K562 (cell line): ENCODE measurements around the gene KHDRBS2. TPM values are rescaled to one million over a fixed set of nuclear protein-coding genes. Genes with fewer than 3 reads are reported as not detected.

Experiments used
- ATAC-seq: fragments of 200-7000 bp; cut with Tn5 transposase; 3 replicates; pipeline ENCODE4 v1.9.1; 2020; ENCODE audit warnings: moderate library complexity
- BruUV-seq: library from RNA; stranded (reverse); fragments of 400-500 nt; replicated peaks from 2 replicates; lab custom pipeline; 2021; lab: Mats Ljungman, UMichigan
- CTCF ChIA-PET: fragments of 300-600 bp; formaldehyde crosslinking; extraction: SDS; loops from one replicate; lab custom pipeline; 2021; ENCODE audit warnings: low intra/inter-chr PET ratio; lab: Yijun Ruan, JAX
- POLR2A ChIA-PET: fragments of 300-600, 350-650 bp; sonication (Branson Sonifier 250); formaldehyde crosslinking; extraction: SDS; loops from one replicate; lab custom pipeline; 2021; ENCODE audit warnings: antibody characterized with exemption, inconsistent platforms; lab: Yijun Ruan, JAX
- DNase-seq, 4 experiments: peaks; one replicate each; pipeline versions ENCODE4 v3.0.0 to v3.0.0-alpha.2; 2011 to 2018; ENCODE audit warnings: low spot score in 3 of 4, mixed read lengths in 3 of 4; ENCODE audit errors: extremely low read depth in 1 of 4
- FAIRE-seq: peaks from 2 replicates; lab custom pipeline; 2011; peaks lifted over from hg19 to GRCh38; lab: Jason Lieb, UNC
- H2AFZ ChIP-seq: 2 replicates; pipeline ENCODE4 v1.6.0; 2011; ENCODE audit warnings: low read depth, low read length, control low read depth, inconsistent platforms
- H3K27ac ChIP-seq: fragments of 200-600 bp; 3 replicates; pipeline ENCODE4 v1.8.0; 2011; ENCODE audit warnings: low read depth, mild to moderate bottlenecking, control low read depth, inconsistent platforms, low read length, moderate library complexity, mixed read lengths; ENCODE audit errors: extremely low read depth
- H3K27me3 ChIP-seq, 2 experiments: fragments of 300-600 bp in 1 of 2; 2 replicates in 1 of 2; 3 replicates in 1 of 2; pipeline versions ENCODE4 v1.6.0 to v1.8.0; 2011; ENCODE audit warnings: inconsistent platforms in 2 of 2, low read length in 2 of 2, mild to moderate bottlenecking in 1 of 2, mixed read lengths in 1 of 2, moderate library complexity in 1 of 2; ENCODE audit not compliant: control insufficient read depth in 2 of 2, insufficient read depth in 2 of 2
- H3K36me3 ChIP-seq: fragments of 300-600 bp; 3 replicates; pipeline ENCODE4 v1.8.0; 2011; ENCODE audit warnings: mild to moderate bottlenecking, low read length, inconsistent platforms; ENCODE audit not compliant: control insufficient read depth, insufficient read depth
- H3K4me1 ChIP-seq, 2 experiments: fragments of 200-600 bp in 1 of 2; replicated peaks in 1 of 2; 2 replicates in 1 of 2; 3 replicates in 1 of 2; pipeline versions ENCODE4 v1.5.1 to v1.8.0; 2011; ENCODE audit warnings: inconsistent platforms in 2 of 2, low read length in 2 of 2, mild to moderate bottlenecking in 1 of 2, mixed read lengths in 1 of 2, moderate library complexity in 1 of 2; ENCODE audit not compliant: control insufficient read depth in 2 of 2, insufficient read depth in 2 of 2
- H3K4me2 ChIP-seq: 2 replicates; pipeline ENCODE4 v1.6.1; 2011; ENCODE audit warnings: low read length, control low read depth, inconsistent platforms, mixed read lengths; ENCODE audit not compliant: insufficient read depth
- H3K4me3 ChIP-seq: fragments of 200-600 bp; sonication (generic), shearing (Covaris generic); 2 replicates; pipeline ENCODE4 v1.5.1; 2016; ENCODE audit warnings: control low read depth, inconsistent platforms
- H3K79me2 ChIP-seq: fragments of 200-600 bp; 3 replicates; pipeline ENCODE4 v1.8.0; 2011; ENCODE audit warnings: low read length, inconsistent platforms; ENCODE audit not compliant: control insufficient read depth, insufficient read depth
- H3K9ac ChIP-seq, 2 experiments: 2 replicates each; pipeline versions ENCODE4 v1.6.0 to v1.6.1; 2011; ENCODE audit warnings: low read depth in 2 of 2, low read length in 2 of 2, control low read depth in 1 of 2, inconsistent platforms in 1 of 2, mild to moderate bottlenecking in 1 of 2, mixed read lengths in 1 of 2; ENCODE audit not compliant: insufficient read depth in 1 of 2
- H3K9me1 ChIP-seq: one replicate; pipeline ENCODE4 v1.6.0; 2011; ENCODE audit warnings: inconsistent platforms, mild to moderate bottlenecking, low read length, moderate library complexity; ENCODE audit not compliant: control insufficient read depth, insufficient read depth
- H3K9me3 ChIP-seq: replicated peaks from 2 replicates; pipeline ENCODE4 v1.5.1; 2011; ENCODE audit warnings: low read depth, low read length, inconsistent platforms; ENCODE audit not compliant: control insufficient read depth, insufficient read depth
- H4K20me1 ChIP-seq: replicated peaks from 2 replicates; pipeline ENCODE4 v1.6.1; 2011; ENCODE audit warnings: low read length, inconsistent platforms, mixed read lengths; ENCODE audit not compliant: control insufficient read depth, insufficient read depth
- DIDO1 ChIP-seq: fragments of 450-650 bp; IDR thresholded peaks from 2 replicates; pipeline ENCODE4 v1.6.1; 2016; ENCODE audit warnings: low read depth, missing biosample characterization, missing genetic modification characterization
- ETV6 ChIP-seq, 3 experiments: fragments of 150-350 bp in 1 of 3; sonication (generic) in 1 of 3; formaldehyde crosslinking in 1 of 3; IDR thresholded peaks; 2 replicates each; pipeline versions ENCODE4 v1.6.1 to v1.8.0; 2014 to 2022; ENCODE audit warnings: borderline replicate concordance in 2 of 3, low read depth in 2 of 3, antibody characterized with exemption in 1 of 3, low read length in 1 of 3, mild to moderate bottlenecking in 1 of 3, missing genetic modification reagents in 1 of 3
- MIER1 ChIP-seq: fragments of 450-650 bp; IDR thresholded peaks from 2 replicates; pipeline ENCODE4 v1.6.1; 2016; ENCODE audit warnings: antibody characterized with exemption, mild to moderate bottlenecking, low read depth
- MTA2 ChIP-seq: fragments of 450-650 bp; IDR thresholded peaks from 2 replicates; pipeline ENCODE4 v1.6.1; 2016; ENCODE audit warnings: low read depth
- PURB ChIP-seq: sonication (generic); formaldehyde crosslinking; IDR thresholded peaks from 2 replicates; pipeline ENCODE4 v1.9.0; 2021; ENCODE audit warnings: low read depth, mild to moderate bottlenecking, missing genetic modification reagents
- RBM34 ChIP-seq: fragments of 200-400 bp; formaldehyde crosslinking; IDR thresholded peaks from 2 replicates; pipeline ENCODE4 v1.6.1; 2018; ENCODE audit warnings: low read length, borderline replicate concordance; ENCODE audit not compliant: insufficient read depth
- ZBED1 ChIP-seq: IDR thresholded peaks from 2 replicates; pipeline ENCODE4 v1.6.1; 2014
- ZC3H11A ChIP-seq: IDR thresholded peaks from 2 replicates; pipeline ENCODE4 v1.6.1; 2012; ENCODE audit warnings: low read depth, low read length, improper control_type of control experiment
- in situ Hi-C: fragments of 300-500 bp; cut with MboI; formaldehyde crosslinking; loops from 4 replicates; pipeline ENCODE4 v1.15.0; 2018; ENCODE audit warnings: inconsistent platforms, mixed read lengths
- intact Hi-C: fragments of 100-400 bp; cut with micrococcal nuclease; formaldehyde crosslinking; loops from 2 replicates; pipeline ENCODE4 v1.14.2; 2022
- polyA plus RNA-seq, 8 experiments: library from polyadenylated mRNA; depleted of rRNA in 4 of 8; stranded (reverse) in 5 of 8; unstranded in 3 of 8; fragments of >200 nt; fragmentation: Nextera tagmentation in 2 of 8; fragmentation: Illumina TruSeq in 1 of 8; extraction: Ambion mirVana in 2 of 8; extraction: Trizol in 1 of 8; gene quantifications; 2 replicates each; pipeline versions ENCODE4 v1.2.1 to v1.2.3, GENCODE V29; 2011 to 2014; ENCODE audit warnings: inconsistent platforms in 1 of 8, missing spikeins in 1 of 8
- total RNA-seq, 7 experiments: library from RNA; depleted of rRNA in 6 of 7; stranded (reverse); fragments of >200 nt in 6 of 7; fragmentation: Illumina TruSeq in 2 of 7; extraction: Trizol in 2 of 7; gene quantifications; 2 replicates each; pipeline versions ENCODE4 v1.2.1 to v1.2.3, GENCODE V29; 2011 to 2021; ENCODE audit warnings: low replicate concordance in 1 of 7
- TF ChIP-seq, protein P1 (sequence below): fragments of 250-450 bp; sonication (Bioruptor Pico); IDR thresholded peaks from 2 replicates; pipeline ENCODE4 v1.5.0; 2021; ENCODE audit warnings: mild to moderate bottlenecking, moderate library complexity
- TF ChIP-seq, protein P2 (sequence below): fragments of 250-450 bp; sonication (Bioruptor Pico); IDR thresholded peaks from 2 replicates; pipeline ENCODE4 v1.8.0; 2021; ENCODE audit warnings: mild to moderate bottlenecking, moderate library complexity
- TF ChIP-seq, protein P3 (sequence below): fragments of 450-650 bp; IDR thresholded peaks from 2 replicates; pipeline ENCODE4 v1.6.1; 2016; ENCODE audit warnings: mild to moderate bottlenecking
- TF ChIP-seq, protein P4 (sequence below): conservative IDR thresholded peaks from 2 replicates; pipeline ENCODE4 v1.6.1; 2011; ENCODE audit warnings: low read depth, mild to moderate bottlenecking, low read length; ENCODE audit not compliant: control insufficient read depth
- TF ChIP-seq, protein P5 (sequence below): fragments of 450-650 bp; formaldehyde crosslinking; IDR thresholded peaks from 2 replicates; pipeline ENCODE4 v1.4.0; 2020; ENCODE audit warnings: mild to moderate bottlenecking

KHDRBS2 gene
- total and polyA plus RNA-seq, 9 of the 15 experiments (the other 6 are each of a cell fraction or from before 2014, with no cell fraction given), result not detected

DNA sequence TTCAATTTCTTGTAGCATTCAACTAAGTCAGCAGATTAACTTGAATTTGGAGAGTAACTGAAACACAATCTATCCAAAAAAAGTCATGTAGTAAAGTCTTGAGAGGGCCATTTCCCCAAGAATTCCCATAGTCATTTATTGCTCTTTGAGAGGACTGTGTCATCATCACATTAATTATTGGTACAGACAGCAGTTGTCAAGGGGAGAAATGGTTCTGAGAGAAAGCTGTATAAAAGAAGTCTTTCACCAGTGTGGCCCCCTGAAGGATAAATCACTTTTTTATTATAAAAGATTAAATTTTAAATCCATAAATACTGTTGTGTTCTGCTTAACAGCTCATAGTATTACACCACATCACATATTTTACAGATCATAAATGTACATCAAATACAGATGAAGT is 111.5 kb downstream of the KHDRBS2 start:
- no TSS peak for BruUV-seq
- Histone ChIP-seq H3K9me1 (no peaks in the 10 kb centered on the region), H3K79me2 (no peaks in the 10 kb centered on the region), H4K20me1 (no peaks in the 10 kb centered on the region), H3K4me1 (no peaks in the 10 kb centered on the region), H3K4me3 (no peak overlapping the region), H3K36me3 (no peaks in the 10 kb centered on the region), H3K27me3 (no peaks in the 10 kb centered on the region), H2AFZ (no peak overlapping the region), H3K9me3 (no peaks in the 10 kb centered on the region), H3K9ac (no peak overlapping the region), H3K27ac (no peak overlapping the region), H3K4me2 (no peak overlapping the region)
- DNase-seq (no peak), ATAC-seq (no peak), FAIRE-seq (no peak)
- in situ Hi-C loops (no loop called here), intact Hi-C loops (no loop called here)
- CTCF ChIA-PET, result no interaction called here
- POLR2A ChIA-PET, result no interaction called here
- TF ChIP-seq PURB (CRISPR knock-in tag) (no peak), MTA2 (no peak), ETV6 (IDR thresholded peaks at IDR 0.05; ENCODE audit: borderline replicate concordance in 1 of 2, low read depth in 2 of 2, low read length in 1 of 2) (no peak), ETV6 (CRISPR knock-in tag; IDR thresholded peaks at IDR 0.05; ENCODE audit: borderline replicate concordance) (no peak), RBM34 (no peak), ZBED1 (no peak), DIDO1 (tag) (no peak), MIER1 (no peak), ZC3H11A (no peak)
- TF ChIP-seq, protein P1, sequence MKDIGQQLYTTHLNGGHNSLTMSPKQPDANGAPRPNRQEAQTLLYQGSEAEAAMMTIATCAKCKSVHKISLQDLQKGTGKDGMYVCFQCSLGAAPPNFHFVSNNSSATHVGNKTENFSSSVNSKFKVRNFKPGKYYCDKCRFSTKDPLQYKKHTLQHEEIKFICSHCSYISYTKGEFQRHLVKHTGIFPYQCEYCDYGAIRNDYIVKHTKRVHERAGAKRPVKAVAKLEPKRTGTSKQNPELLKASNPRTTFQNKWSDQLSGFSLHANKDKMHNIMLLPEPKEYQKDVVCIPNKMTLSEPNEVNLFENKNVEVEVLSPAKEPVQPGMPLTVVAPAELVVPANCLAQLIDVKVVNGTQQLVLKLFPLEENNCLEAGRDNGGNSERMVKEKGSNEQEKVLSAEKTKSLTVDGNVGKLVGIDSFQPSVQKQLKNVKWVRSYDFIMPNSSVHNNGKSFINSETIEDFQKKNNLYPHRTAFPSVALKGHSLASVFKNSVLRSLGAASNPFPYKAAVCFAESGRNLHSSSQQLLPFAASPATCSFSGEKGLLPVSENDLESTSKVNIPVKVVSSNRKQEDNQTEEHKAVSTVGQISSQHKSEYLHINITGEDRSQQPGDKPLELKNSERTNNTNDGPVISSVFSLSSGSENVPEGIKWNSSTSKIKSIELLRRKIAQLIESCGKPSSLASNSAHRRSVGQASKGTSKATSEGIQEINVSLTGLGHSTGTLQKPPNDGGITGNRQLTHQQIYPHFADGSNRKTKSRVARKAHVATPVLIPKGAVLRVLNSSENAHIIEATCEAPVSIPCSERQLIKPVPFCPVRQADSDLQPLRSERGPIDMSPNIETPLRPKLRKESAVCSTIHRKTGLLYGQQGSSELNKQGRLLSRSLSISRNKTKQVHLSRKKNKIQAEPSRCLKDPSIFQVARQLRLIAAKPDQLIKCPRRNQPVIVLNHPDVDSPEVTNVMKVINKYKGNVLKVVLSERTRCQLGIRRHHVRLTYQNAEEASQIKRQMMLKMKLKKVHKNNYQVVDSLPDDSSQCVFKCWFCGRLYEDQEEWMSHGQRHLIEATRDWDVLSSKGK, result no peak
- TF ChIP-seq, protein P2, sequence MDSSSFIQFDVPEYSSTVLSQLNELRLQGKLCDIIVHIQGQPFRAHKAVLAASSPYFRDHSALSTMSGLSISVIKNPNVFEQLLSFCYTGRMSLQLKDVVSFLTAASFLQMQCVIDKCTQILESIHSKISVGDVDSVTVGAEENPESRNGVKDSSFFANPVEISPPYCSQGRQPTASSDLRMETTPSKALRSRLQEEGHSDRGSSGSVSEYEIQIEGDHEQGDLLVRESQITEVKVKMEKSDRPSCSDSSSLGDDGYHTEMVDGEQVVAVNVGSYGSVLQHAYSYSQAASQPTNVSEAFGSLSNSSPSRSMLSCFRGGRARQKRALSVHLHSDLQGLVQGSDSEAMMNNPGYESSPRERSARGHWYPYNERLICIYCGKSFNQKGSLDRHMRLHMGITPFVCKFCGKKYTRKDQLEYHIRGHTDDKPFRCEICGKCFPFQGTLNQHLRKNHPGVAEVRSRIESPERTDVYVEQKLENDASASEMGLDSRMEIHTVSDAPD (CRISPR knock-in tag), result no peak
- TF ChIP-seq, protein P3, sequence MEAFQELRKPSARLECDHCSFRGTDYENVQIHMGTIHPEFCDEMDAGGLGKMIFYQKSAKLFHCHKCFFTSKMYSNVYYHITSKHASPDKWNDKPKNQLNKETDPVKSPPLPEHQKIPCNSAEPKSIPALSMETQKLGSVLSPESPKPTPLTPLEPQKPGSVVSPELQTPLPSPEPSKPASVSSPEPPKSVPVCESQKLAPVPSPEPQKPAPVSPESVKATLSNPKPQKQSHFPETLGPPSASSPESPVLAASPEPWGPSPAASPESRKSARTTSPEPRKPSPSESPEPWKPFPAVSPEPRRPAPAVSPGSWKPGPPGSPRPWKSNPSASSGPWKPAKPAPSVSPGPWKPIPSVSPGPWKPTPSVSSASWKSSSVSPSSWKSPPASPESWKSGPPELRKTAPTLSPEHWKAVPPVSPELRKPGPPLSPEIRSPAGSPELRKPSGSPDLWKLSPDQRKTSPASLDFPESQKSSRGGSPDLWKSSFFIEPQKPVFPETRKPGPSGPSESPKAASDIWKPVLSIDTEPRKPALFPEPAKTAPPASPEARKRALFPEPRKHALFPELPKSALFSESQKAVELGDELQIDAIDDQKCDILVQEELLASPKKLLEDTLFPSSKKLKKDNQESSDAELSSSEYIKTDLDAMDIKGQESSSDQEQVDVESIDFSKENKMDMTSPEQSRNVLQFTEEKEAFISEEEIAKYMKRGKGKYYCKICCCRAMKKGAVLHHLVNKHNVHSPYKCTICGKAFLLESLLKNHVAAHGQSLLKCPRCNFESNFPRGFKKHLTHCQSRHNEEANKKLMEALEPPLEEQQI, result no peak
- TF ChIP-seq, protein P4, sequence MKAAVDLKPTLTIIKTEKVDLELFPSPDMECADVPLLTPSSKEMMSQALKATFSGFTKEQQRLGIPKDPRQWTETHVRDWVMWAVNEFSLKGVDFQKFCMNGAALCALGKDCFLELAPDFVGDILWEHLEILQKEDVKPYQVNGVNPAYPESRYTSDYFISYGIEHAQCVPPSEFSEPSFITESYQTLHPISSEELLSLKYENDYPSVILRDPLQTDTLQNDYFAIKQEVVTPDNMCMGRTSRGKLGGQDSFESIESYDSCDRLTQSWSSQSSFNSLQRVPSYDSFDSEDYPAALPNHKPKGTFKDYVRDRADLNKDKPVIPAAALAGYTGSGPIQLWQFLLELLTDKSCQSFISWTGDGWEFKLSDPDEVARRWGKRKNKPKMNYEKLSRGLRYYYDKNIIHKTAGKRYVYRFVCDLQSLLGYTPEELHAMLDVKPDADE, result no peak
- TF ChIP-seq, protein P5, sequence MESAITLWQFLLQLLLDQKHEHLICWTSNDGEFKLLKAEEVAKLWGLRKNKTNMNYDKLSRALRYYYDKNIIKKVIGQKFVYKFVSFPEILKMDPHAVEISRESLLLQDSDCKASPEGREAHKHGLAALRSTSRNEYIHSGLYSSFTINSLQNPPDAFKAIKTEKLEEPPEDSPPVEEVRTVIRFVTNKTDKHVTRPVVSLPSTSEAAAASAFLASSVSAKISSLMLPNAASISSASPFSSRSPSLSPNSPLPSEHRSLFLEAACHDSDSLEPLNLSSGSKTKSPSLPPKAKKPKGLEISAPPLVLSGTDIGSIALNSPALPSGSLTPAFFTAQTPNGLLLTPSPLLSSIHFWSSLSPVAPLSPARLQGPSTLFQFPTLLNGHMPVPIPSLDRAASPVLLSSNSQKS (CRISPR knock-in tag), result no peak
